GM19328 (cell line): ENCODE data around the gene TMEM163.

Experiments
- ATAC-seq: cut with Tn5 transposase; IDR thresholded peaks from one replicate; pipeline ENCODE4 v1.9.1; 2021; ENCODE audit warnings: mild to moderate bottlenecking, moderate library complexity; ENCODE audit not compliant: unreplicated experiment

Gene TMEM163

GRCh38 chr2:134694411-134694810, 24.4 kb downstream of the TMEM163 start:
- no peak for ATAC-seq

GRCh38 chr2:134693359-134694330, 25.2 kb downstream of the TMEM163 start:
- ATAC-seq: no peak

- no peak for ATAC-seq
Measured at GRCh38 chr2:134692499-134692898, 26.3 kb downstream of the TMEM163 start.

- ATAC-seq: no peak
Measured at GRCh38 chr2:134690629-134691215, 28.1 kb downstream of the TMEM163 start.

- no peak for ATAC-seq
Measured at GRCh38 chr2:134689315-134689714, 29.5 kb downstream of the TMEM163 start.

GRCh38 chr2:134685967-134686366, 32.8 kb downstream of the TMEM163 start:
- no peak for ATAC-seq

DNA sequence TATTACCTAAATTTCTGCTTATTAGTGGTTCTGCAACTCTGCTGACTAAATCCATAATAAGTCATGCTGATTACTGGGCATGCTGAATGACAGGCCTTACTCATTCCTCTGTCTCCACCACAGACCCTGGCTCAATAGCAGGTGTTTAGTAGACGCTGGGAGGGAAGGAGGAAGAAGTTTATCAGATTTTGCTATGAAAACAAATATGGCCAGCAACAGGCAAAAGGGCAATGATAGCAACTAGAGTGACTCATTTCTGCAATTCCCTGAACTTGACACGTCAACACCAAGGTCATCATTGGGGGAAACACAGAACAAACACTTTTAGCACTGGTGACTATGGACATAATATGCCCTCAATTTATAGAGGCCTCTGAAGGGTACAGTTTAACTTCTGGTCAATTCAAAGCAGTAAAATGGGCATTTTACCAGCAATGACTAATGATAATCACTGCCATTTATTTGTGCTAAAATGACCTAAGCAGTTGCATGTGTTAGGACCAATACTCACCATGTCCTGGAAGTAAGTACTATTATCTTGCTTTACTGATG, 35.2 kb downstream of the TMEM163 start:
- no peak for ATAC-seq

GRCh38 chr2:134682726-134683125, 36.1 kb downstream of the TMEM163 start:
- ATAC-seq: no peak

DNA sequence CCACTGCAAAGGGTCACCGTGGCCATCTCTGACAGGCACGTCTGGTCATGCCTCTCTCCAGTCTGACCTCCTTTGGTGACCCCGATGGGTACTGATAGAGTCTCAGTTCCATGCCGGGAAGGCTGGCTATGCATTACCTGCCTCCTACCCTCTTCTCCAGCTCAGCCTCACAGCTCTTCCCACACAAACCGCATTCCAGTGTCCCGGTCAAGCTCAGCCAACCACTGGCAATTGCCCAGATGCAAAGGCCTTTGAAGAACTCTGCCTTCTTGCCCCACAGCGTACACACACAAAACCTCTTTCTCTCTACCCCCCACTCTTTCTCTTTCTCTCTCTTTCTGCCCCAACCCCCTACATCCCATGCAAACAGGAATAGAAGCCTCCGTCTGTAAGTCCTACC, 37.6 kb downstream of the TMEM163 start:
- no peak for ATAC-seq

DNA sequence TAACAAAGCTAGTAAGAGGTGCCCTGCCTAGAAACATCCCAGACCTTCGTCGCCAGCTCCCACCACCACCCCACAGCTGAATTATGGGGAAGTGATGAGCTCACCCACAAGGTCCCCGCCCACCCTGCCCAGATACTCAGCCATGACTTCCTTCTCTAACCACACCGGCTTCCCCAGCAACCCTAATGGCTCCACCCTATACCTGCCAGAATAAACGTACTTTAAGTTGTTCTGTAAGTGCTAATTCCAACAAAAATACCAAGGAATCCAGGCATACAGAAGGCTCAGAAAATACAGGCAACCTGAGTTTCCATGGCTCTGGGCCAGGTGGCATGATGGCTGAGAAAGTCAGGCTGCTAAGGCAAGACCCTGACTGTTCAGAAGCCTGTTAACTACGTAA, 39.1 kb downstream of the TMEM163 start:
- no peak for ATAC-seq

DNA sequence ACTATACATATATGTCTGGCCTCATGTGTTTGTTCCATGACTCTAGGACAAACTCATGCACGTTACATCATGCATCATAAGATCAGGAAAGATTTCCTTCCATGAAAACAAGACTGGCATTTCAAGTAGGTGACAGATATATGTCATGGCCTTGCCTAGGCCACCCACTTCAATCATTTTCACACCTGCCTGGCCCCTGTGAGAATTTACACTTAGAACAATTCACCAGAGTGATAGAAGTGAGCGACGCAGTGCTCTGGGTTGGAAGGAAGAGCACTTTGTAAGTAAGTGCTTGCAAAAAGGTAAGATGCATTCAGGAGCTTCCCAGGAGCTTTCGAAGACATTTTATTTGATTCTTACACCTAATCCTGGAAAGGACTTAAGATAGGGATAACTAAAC, 39.5 kb downstream of the TMEM163 start:
- no peak for ATAC-seq

DNA sequence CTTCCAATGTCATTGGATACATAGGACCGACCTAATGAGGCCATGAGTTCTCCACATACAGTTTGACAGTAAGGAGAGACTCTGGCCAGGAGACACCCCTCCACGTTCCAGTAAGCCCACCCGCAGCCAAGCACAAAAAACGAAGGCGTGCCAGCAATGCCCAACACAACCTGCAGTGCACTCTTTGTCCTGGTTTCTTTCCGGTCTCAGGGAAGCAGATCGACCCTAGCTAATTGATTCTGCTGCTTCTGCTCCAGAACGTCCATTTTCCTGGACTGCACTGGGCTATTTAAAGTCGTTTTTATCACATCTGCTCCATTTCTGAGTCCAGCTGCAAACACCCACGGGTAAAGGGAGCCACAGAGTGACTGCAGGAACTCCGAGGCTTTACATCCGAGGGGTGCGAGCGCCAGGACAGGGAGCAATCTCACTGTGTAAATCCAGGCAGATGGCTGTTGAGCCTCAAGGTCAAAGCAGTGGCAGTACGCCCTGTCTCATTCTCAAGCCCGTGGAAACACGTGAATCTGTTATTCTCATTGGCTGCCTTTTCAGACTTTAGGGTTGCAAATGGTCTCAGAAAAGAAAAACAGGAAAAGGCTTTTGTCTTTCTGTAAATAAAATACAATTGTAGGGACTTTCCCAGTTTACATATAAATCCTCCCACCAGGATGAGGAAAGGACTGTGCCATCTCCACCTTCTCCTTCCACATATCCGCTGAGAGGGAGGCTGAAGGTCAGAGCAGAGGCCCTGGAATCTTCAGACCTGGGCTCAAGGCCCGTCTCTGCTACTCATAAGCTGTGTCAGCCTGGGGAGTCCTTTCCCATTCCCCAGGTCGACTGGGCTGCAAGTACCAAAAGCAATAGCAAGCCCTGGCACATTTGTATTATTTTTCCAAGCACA, 40.7 kb downstream of the TMEM163 start:
- no peak for ATAC-seq

DNA sequence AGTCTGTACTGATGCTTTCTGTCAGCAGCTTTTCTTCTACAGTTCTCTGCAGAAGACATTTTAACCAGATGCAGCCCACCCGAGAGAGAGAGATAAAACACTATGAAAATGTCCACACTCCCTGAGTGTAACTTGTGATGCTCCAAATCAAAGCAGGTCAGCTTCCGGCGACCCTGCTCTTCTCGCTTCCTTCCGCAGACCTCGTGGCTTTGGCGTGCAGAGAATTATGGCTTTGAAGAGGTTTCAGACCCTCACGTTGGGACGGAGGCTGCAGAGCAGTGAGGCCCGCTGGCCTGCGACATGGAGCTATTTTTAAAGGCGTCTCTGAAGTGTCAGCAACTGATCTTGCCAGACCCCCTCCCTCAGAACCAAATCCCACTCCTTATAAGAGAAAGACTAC, 41.8 kb downstream of the TMEM163 start:
- ATAC-seq: no peak

DNA sequence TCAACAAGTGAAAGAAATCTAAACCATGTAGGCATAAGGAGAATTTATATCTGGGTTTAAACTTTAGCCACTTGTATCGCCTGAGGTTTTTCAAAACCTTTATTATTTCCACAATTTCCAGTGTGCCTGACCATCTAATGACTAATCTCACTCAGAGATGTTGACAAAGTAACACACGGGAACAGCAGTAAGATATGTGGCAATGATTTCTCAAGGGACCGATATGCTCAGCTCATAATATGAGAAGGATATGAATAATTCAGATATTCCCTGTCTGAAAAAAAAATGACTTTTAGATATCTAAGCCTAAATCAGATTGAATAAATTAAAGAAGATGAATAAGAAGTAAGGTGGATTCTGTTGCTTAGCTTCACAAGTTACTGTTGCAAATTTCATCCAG, 43.5 kb downstream of the TMEM163 start:
- ATAC-seq: no peak

GRCh38 chr2:134674687-134675086, 44.1 kb downstream of the TMEM163 start:
- ATAC-seq: no peak

DNA sequence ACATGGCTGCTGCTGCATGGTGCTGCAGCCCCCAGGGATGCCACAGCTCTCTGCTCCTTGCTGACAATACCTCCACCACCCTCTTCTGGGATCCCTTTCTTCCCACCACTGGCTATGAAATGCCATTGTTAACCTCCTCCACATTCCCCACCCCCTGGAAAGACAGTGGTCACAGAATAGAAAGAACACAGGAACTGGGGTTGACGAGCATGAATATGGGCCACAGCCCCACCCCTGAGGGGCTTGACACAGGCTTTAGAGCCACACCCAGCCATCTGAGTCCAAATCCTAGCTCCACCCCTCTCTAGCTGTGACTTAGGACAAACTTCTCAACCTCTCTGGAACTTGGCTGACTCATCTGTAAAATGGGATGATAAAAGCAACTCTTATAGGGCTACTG, 47.3 kb downstream of the TMEM163 start:
- ATAC-seq: no peak

- no peak for ATAC-seq
Measured at GRCh38 chr2:134670955-134671354, 47.8 kb downstream of the TMEM163 start.

GRCh38 chr2:134669731-134670669, 48.8 kb downstream of the TMEM163 start:
- ATAC-seq: no peak

DNA sequence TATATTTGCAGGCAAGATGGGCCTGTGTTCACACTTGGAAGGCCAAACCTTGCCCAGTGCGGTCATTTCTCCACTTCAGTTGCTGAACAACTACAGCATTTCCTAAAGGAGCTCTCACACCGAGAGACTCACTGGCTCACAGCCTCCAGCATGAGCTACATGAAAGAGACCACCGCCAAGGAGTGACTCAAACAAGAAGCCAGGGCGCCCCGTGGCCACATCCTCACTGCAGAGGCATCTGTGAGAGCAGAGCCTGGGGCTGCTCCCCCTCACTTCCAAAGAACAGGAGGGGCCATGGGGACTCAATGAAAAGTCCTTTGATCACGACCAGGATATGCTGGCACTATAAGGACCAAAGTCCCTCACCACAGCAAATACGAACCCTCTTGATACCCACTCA, 50.0 kb downstream of the TMEM163 start:
- ATAC-seq: no peak

GRCh38 chr2:134667541-134667940, 51.3 kb downstream of the TMEM163 start:
- ATAC-seq: no peak
